SK-N-SH (cell line): ENCODE results near the gene CMTM1.

Source experiments
- YY1 ChIP-seq: IDR thresholded peaks from 2 replicates; pipeline ENCODE4 v1.4.0; 2012; ENCODE audit warnings: low read depth, mild to moderate bottlenecking
- TF ChIP-seq, protein P1 (sequence below): fragments of 200-600 bp; sonication (generic); IDR thresholded peaks from 2 replicates; pipeline ENCODE4 v1.6.1; 2017; ENCODE audit warnings: antibody characterized with exemption, mild to moderate bottlenecking, moderate library complexity

DNA sequence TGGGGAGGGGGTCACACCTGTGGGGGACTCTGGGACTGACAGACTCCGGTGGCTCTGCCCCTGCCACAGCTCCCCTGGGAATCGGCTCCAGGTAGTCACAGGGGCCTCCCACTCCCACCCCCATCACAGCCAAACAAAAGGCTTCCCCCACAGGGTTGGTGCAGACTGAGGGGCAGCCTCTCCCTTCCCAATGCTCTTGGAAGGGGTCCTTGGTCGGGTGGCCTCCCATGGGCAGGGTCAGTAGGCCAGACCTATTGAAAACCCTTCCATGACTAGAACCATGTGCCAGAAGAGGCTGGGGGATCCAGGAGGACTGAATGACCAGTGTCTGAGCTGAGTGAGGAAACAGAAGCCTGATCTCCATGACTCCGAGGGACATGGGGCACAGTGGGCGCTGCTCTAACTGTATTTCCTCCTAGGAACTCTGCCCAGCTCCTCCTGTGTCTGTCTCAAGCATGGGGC lies 45.0 kb upstream of the CMTM1 start:
- no peak for TF ChIP-seq YY1
- TF ChIP-seq, protein P1, sequence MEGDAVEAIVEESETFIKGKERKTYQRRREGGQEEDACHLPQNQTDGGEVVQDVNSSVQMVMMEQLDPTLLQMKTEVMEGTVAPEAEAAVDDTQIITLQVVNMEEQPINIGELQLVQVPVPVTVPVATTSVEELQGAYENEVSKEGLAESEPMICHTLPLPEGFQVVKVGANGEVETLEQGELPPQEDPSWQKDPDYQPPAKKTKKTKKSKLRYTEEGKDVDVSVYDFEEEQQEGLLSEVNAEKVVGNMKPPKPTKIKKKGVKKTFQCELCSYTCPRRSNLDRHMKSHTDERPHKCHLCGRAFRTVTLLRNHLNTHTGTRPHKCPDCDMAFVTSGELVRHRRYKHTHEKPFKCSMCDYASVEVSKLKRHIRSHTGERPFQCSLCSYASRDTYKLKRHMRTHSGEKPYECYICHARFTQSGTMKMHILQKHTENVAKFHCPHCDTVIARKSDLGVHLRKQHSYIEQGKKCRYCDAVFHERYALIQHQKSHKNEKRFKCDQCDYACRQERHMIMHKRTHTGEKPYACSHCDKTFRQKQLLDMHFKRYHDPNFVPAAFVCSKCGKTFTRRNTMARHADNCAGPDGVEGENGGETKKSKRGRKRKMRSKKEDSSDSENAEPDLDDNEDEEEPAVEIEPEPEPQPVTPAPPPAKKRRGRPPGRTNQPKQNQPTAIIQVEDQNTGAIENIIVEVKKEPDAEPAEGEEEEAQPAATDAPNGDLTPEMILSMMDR = no peak
